Heart left ventricle (tissue), 13 donors: Measurements from ENCODE around the gene NFASC.

Experiments used
- POLR2A ChIP-seq, 2 donors: fragments of 450-650 bp; IDR thresholded peaks; one replicate each; pipeline ENCODE4 v1.6.1; 2017; ENCODE audit warnings: antibody characterized with exemption in 2 of 2, mild to moderate bottlenecking in 2 of 2, moderate library complexity in 2 of 2
- TF ChIP-seq, protein P1 (sequence below), 12 donors: fragments of 200-600 bp; sonication (generic) in 4 of 12; IDR thresholded peaks; one replicate each; pipeline versions ENCODE4 v1.5.0 to v1.8.0; 2018 to 2022; ENCODE audit warnings: antibody characterized with exemption in 12 of 12, mild to moderate bottlenecking in 5 of 12
- donor health status: ischemic (EF 13 %, LVEDD 7.1; RV severe dilation, severe dysfunction).
- donor health status: DM: no; HTN: yes; CAD: no.
- donor health status: DM: no; HTN: no; CAD: no.
- donor health status: ischemic (EF 25% LVEDD 6.9; RV normal size, moderate dysfunction).
- donor health status: ischemic (EF 25% LVEDD 5.7; RV mildly dilated, moderate dysfunction).
- donor health status: ischemic (EF 35%, LVEDD 5.7; RV mildly dilated, moderate dysfunction).
- donor health status: nonischemic (EF 11% LVEDD 7.7; RV severe dilation, severe dysfunction).
- donor health status: DM: yes; HTN: yes; CAD: no.
- donor health status: PGD.
- donor health status: ischemic (EF 29% LVEDD 5.4; RV normal size, mild dysfunction).
- donor health status: nonischemic (EF 23%, LVEDD 6.1; RV moderate dilation, normal function).

DNA sequence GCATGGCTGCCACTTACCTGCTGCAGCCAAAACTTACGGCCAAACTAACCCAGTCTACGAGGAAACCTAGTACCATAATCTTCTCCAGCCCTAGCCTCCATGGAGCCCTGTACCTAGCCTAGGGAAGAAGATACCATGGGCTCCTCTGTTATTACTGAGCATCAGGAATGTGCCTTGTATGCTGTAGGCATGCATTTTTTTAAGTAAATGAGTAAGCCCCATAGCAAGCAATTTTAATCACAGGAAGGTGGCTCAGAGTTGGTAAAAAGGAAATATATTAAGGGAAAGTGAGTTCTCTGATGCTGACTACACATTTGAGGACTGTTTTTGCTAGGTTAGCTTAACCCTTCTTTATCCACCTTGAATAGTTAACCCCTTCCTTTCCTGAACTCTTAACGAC is 21.2 kb downstream of the NFASC start:
- TF ChIP-seq POLR2A (IDR thresholded peaks at IDR 0.05): no peak
- TF ChIP-seq, protein P1, sequence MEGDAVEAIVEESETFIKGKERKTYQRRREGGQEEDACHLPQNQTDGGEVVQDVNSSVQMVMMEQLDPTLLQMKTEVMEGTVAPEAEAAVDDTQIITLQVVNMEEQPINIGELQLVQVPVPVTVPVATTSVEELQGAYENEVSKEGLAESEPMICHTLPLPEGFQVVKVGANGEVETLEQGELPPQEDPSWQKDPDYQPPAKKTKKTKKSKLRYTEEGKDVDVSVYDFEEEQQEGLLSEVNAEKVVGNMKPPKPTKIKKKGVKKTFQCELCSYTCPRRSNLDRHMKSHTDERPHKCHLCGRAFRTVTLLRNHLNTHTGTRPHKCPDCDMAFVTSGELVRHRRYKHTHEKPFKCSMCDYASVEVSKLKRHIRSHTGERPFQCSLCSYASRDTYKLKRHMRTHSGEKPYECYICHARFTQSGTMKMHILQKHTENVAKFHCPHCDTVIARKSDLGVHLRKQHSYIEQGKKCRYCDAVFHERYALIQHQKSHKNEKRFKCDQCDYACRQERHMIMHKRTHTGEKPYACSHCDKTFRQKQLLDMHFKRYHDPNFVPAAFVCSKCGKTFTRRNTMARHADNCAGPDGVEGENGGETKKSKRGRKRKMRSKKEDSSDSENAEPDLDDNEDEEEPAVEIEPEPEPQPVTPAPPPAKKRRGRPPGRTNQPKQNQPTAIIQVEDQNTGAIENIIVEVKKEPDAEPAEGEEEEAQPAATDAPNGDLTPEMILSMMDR (IDR thresholded peaks at IDR 0.05): no peak
